GM21825 (cell line): ENCODE data around the gene ATOH7.
"Not testable (repeated sequence)": the region's sequence is repeated elsewhere in the genome, so short reads cannot be mapped to it uniquely, and the experiment has no call there.

Experiments
- ATAC-seq: cut with Tn5 transposase; IDR thresholded peaks from one replicate; pipeline ENCODE4 v1.9.1; 2021; ENCODE audit warnings: mild to moderate bottlenecking, moderate library complexity; ENCODE audit not compliant: unreplicated experiment

ATOH7 gene

DNA sequence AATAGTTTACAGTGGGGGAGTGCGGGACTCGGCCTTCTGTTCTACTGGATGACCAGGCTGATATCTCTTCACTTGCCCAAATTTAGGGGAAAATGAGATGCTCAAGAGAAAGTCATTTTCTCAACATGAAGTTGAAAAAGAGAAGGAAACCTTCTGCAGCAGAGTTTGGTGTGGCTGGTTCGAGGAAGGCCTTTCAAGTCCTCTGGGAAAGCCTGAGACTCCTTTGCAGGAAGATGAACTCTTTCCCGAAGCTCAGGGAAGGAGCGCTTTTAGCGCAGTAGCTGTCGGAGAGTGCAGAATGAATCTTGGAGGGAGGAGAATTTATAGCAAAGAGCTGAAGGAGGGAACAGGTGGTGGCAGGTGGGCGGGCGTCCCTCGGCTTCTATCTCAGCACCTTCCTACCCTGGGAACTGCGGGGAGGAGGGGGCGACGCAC is at the start of gene ATOH7:
ATOH7 (minus strand) TSS at position 297 of the 435 bp plus-strand sequence. CDS start 436 bp downstream, outside the sequence.
- no peak for ATAC-seq

- ATAC-seq: no peak
These were observed 48.8 kb upstream of the ATOH7 start for GRCh38 chr10:68280758-68281157.

DNA sequence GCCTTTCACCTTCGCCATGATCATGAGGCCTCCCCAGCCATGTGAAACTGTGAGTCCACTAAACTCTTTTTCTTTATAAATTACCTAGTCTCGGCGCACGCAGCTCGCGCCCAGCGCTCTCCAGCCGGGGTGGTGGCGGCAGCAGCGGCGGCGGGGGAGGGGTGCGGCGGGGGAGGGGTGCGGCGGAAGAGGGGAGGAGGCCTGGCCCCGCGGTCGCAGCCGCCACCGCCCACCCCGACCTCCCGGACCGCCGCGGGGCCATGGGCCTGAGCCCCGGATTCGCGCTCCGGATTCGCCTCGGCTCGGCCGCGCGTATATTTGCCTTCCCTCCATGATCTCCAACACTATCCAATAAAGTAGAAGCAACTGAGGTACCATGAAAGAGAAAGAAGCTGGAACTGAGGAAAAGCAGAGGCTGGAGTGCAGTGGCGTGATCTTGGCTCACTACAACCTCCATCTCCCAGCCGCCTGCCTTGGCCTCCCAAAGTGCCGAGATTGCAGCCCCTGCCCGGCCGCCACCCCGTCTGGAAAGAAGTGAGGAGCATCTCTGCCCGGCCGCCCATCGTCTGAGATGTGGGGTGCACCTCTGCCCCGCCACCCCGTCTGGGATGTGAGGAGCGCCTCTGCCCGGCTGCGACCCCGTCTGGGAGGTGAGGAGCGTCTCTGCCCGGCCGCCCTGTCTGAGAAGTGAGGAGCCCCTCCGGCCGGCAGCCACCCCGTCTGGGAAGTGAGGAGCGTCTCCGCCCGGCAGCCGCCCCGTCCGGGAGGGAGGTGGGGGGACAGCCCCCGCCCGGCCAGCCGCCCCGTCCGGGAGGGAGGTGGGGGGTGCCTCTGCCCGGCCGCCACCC is 47.2 kb upstream of the ATOH7 start:
- ATAC-seq: not testable (repeated sequence)

DNA sequence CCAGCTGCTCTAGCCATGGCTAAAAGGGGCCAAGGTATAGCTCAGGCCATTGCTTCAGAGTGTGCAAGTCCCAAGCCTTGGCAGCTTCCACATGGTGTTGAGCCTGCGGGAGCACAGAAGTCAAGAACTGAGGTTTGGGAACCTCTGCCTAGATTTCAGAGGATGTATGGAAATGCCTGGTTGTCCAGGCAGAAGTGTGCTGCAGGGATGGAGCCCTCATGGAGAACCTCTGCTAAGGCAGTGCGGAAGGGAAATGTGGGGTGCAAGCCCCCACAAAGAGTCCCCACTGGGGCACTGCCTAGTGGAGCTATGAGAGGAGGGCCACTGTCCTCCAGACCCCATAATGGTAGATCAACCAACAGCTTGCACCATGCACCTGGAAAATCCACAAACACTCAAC is 45.9 kb upstream of the ATOH7 start:
- ATAC-seq: not testable (repeated sequence)

DNA sequence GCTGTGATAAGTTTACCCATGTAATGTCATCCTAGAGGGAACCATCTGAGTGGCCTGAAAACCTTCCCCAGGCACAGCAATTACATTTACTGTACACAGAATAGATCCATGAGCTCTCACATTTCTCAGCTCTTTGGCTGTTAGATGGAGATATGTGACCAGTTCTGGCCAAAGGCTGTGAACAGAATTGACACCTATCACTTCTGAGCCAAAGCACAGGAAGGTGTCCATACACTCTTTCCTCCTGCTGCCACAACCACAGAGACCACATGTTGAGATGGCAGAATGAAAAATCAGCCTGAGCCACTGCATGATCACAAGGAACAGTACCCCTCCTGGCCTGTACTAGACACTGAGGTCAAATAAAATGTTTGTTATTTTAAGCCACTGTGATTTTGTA is 44.3 kb upstream of the ATOH7 start:
- ATAC-seq: no peak

- ATAC-seq: no peak
These were observed 43.8 kb upstream of the ATOH7 start for GRCh38 chr10:68275600-68276126.

- no peak for ATAC-seq
These were observed 40.9 kb upstream of the ATOH7 start for GRCh38 chr10:68272833-68273232.

- no peak for ATAC-seq
These were observed 39.4 kb upstream of the ATOH7 start for GRCh38 chr10:68271196-68271882.

DNA sequence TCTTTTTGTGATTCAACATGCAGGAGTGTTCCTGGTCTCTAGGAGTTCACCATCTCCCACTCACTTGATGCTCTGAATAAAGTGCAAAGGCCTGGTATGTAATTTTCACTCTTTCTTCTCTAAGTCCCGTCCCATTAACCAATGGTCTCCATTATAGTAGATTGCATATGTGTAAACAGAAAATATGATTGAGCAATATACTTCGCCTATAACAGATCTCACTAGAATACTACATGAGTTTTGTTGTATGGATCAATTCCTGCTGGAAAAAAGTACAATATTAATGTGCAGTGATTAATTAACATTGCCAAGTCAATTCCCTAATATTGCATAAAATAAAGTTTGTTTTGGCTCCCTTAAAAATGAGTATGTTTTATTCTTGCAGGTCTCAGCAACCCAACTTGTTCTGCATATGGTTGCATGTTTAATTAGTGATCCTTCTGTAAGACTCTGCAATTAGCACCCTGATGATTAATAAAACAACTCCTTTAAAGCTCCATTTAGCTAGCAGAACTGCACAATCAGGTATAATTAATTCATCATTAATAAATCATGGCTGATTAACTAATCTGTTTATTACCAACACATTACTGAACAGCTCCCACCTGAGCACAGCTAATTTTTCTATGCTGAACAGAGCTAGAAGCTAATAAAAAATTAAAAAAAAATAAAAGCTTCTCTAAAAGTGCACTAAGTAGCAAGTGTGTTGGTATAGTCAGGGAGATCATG is 37.8 kb upstream of the ATOH7 start:
- no peak for ATAC-seq

- ATAC-seq: no peak
These were observed 29.4 kb upstream of the ATOH7 start for GRCh38 chr10:68261132-68261856.

- ATAC-seq: no peak
These were observed 21.4 kb upstream of the ATOH7 start for GRCh38 chr10:68253346-68253745.

GRCh38 chr10:68251625-68252495 is 19.9 kb upstream of the ATOH7 start:
- ATAC-seq: no peak

DNA sequence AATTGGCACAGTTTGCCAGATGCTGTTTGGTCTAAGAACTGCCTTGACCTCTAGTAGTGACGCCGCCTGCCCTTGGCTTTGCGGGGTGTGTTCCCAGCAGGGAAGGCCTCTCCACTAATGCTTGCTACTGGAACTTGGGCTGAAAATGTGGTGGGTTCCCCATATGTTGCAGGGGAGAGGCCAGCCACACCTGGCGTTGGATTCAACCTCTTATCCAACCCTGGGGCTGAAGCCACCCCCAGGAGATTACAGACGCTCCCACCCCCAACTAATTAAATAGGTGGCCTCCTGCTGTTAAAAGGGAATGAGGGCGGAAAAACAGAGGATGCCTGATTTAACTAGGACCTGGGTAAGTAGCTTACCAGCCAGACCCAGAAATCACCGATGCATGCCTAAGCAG is 19.2 kb upstream of the ATOH7 start:
- ATAC-seq: no peak

DNA sequence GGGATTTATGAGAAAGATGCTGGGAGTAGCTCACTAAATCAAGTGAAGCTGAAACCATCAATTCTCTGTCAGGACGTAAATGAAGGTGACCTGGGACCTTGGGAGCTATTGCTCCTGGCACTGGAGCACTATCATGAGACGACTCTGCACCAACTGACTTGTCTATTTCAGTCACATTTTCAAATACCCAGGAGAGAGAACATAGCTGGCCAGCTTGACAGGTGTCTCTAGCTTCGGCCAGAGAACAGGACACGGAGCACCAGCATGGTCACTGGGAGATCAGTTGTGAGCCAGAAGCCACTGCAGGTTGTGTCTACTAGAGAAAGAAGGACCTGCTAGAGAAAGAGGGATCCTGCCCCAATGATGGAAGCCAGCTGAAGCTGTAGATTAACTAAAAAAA is 17.4 kb upstream of the ATOH7 start:
- no peak for ATAC-seq

- no peak for ATAC-seq
These were observed 16.0 kb upstream of the ATOH7 start for GRCh38 chr10:68247931-68248330.

DNA sequence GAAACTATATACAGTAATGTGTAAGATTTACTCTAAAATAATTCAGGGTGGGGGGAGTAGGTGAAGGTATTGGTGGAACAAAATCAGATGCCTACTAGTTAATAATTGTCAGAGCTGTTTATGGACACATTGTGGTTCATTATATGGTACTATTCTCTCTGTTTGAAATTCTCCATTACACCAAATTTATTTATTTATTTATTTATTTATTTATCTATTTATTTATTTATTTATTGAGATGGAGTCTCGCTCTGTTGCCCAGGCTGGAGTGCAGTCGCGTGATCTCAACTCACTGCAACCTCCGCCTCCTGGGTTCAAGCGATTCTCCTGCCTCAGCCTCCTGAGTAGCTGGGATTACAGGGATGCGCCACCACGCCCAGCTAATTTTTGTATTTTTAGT is 14.5 kb upstream of the ATOH7 start:
- not testable (repeated sequence) for ATAC-seq

DNA sequence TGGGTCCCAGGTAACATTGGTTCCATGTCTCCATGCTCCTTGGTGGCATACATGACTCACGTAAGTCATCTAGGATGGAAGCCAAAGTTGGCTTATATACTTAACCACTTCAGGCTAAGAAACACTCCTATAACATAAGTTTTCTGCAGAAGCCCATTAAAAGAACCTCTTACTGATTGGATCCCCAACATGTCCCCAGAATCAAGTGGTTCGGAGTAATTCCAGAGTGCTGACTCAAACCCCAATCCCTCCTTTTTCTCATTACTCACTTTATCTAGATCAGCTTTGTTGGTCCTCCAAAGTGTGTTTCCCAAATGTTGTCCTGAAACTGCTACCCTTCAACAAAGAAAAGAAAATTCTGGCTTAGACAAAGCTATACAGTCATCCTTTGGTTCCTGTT is 10.1 kb upstream of the ATOH7 start:
- ATAC-seq: no peak

- no peak for ATAC-seq
These were observed 7.8 kb upstream of the ATOH7 start for GRCh38 chr10:68239596-68240150.

- no peak for ATAC-seq
These were observed 7.2 kb upstream of the ATOH7 start for GRCh38 chr10:68239069-68239468.
